Measurements from ENCODE around the gene AHCYL2. TPM values are rescaled to one million over a fixed set of nuclear protein-coding genes. Genes with fewer than 3 reads are reported as not detected.

AHCYL2 gene
- total and polyA plus RNA-seq, 2 of the 8 experiments (the other 6 are each of a cell fraction or from before 2014, with no cell fraction given), result 20.7 to 25.4 TPM

- TF ChIP-seq TEAD4 (IDR thresholded peaks at IDR 0.05; ENCODE audit: low read depth, low read length) (no peak), NANOG (IDR thresholded peaks at IDR 0.05; ENCODE audit: insufficient read depth, low read depth, low read length, poor library complexity, severe bottlenecking) (no peak)
Observed at GRCh38 chr7:129394982-129395914, 170.4 kb downstream of the AHCYL2 start (continued).
